Prostate gland (tissue), 2 donors: Measurements from ENCODE around the gene ST3GAL6. TPM values are rescaled to one million over a fixed set of nuclear protein-coding genes. Genes with fewer than 3 reads are reported as not detected.

ENCODE experiments used
- DNase-seq: peaks from one replicate; pipeline ENCODE4 v3.0.0-alpha.2; 2019; ENCODE audit warnings: low spot score
- H3K27ac ChIP-seq, 2 donors: fragments of 200-600 bp; sonication (generic); 2 replicates each; pipeline ENCODE4 v1.5.1; 2017 to 2019
- H3K27me3 ChIP-seq: fragments of 200-600 bp; sonication (generic); replicated peaks from 2 replicates; pipeline ENCODE4 v1.5.1; 2019; ENCODE audit not compliant: insufficient read depth
- H3K36me3 ChIP-seq, 2 donors: fragments of 200-600 bp; sonication (generic); 1 replicate in 1 of 2; 2 replicates in 1 of 2; pipeline versions ENCODE4 v1.5.1 to v1.8.1; 2017 to 2019
- H3K4me1 ChIP-seq: fragments of 200-600 bp; sonication (generic); replicated peaks from 2 replicates; pipeline ENCODE4 v1.5.1; 2019
- H3K4me3 ChIP-seq, 2 donors: fragments of 200-600 bp; sonication (generic); 2 replicates each; pipeline ENCODE4 v1.5.1; 2017 to 2019
- H3K9me3 ChIP-seq: fragments of 200-600 bp; sonication (generic); 2 replicates; pipeline ENCODE4 v1.5.1; 2017
- CTCF ChIP-seq, 4 experiments: fragments of 200-600 bp in 2 of 4; fragments of 450-650 bp in 2 of 4; sonication (generic) in 2 of 4; IDR thresholded peaks; 1 replicate in 3 of 4; 2 replicates in 1 of 4; pipeline ENCODE4 v1.5.1; 2016 to 2019; ENCODE audit warnings: antibody characterized with exemption in 4 of 4, mild to moderate bottlenecking in 2 of 4, moderate library complexity in 2 of 4
- POLR2A ChIP-seq: fragments of 450-650 bp; IDR thresholded peaks from one replicate; pipeline ENCODE4 v1.6.1; 2016; ENCODE audit warnings: antibody characterized with exemption, mild to moderate bottlenecking
- POLR2AphosphoS5 ChIP-seq: sonication (generic); formaldehyde crosslinking; IDR thresholded peaks from one replicate; pipeline ENCODE4 v1.6.1; 2017; ENCODE audit warnings: antibody characterized with exemption
- WGBS: methylation state at CpG from one replicate; pipeline ENCODE4 v1.1.5; 2018; 5-methylcytosine and 5-hydroxymethylcytosine counted together
- intact Hi-C: fragments of 100-400 bp; cut with DNase I; formaldehyde crosslinking; loops from one replicate; pipeline ENCODE4 v1.14.2; 2022
- total RNA-seq, 2 donors: library from RNA; depleted of rRNA; stranded (reverse); fragments of >200 nt; gene quantifications; one replicate each; pipeline ENCODE4 v1.1.0, GENCODE V29; 2016

The ST3GAL6 gene
- total RNA-seq, 2 donors from 2014 or later, result 7.1 to 10.6 TPM

- DNase-seq, result no peak
- H3K36me3 ChIP-seq, result no peaks in the 10 kb centered on the region
- intact Hi-C loops, result no loop called here
- H3K27me3 ChIP-seq, result no peaks in the 10 kb centered on the region
- TF ChIP-seq POLR2AphosphoS5, result no peak
- no peak for TF ChIP-seq POLR2A
- TF ChIP-seq CTCF (IDR thresholded peaks at IDR 0.05), result no peak
- H3K27ac ChIP-seq, result no peak overlapping the region
- H3K9me3 ChIP-seq, result no peaks in the 10 kb centered on the region
- H3K4me1 ChIP-seq, result no peaks in the 10 kb centered on the region
- 47% methylated on average over 2 of the region's 2 CpGs for WGBS
- no peak overlapping the region for H3K4me3 ChIP-seq
Observed at GRCh38 chr3:98768961-98769360, 5.8 kb downstream of the ST3GAL6 start.

- H3K27me3 ChIP-seq, result no peaks in the 10 kb centered on the region
Observed at GRCh38 chr3:98769448-98769847, 6.3 kb downstream of the ST3GAL6 start.

GRCh38 chr3:98770261-98771039 is 7.3 kb downstream of the ST3GAL6 start:
- Histone ChIP-seq H3K36me3 (no peaks in the 10 kb centered on the region), H3K9me3 (no peaks in the 10 kb centered on the region), H3K4me1 (no peaks in the 10 kb centered on the region), H3K27me3 (no peaks in the 10 kb centered on the region), H3K4me3 (no peak overlapping the region), H3K27ac (no peak overlapping the region)
- DNase-seq, result no peak
- WGBS, result 66% methylated on average over 8 of the region's 8 CpGs
- TF ChIP-seq CTCF (IDR thresholded peaks at IDR 0.05), result no peak
- no peak for TF ChIP-seq POLR2AphosphoS5
- no peak for TF ChIP-seq POLR2A
- intact Hi-C loops, result no loop called here

More at GRCh38 chr3:98769448-98769847, 6.3 kb downstream of the ST3GAL6 start:
- intact Hi-C loops, result no loop called here
- no peak overlapping the region for H3K27ac ChIP-seq
- no peaks in the 10 kb centered on the region for H3K9me3 ChIP-seq
- no peaks in the 10 kb centered on the region for H3K36me3 ChIP-seq
- H3K4me3 ChIP-seq, result no peak overlapping the region
- DNase-seq, result no peak
- no peaks in the 10 kb centered on the region for H3K4me1 ChIP-seq
- TF ChIP-seq CTCF (IDR thresholded peaks at IDR 0.05) (no peak), POLR2A (no peak), POLR2AphosphoS5 (no peak)

- intact Hi-C loops, result no loop called here
Observed at GRCh38 chr3:98772022-98772421, 8.9 kb downstream of the ST3GAL6 start.

More at GRCh38 chr3:98772022-98772421, 8.9 kb downstream of the ST3GAL6 start:
- Histone ChIP-seq H3K27ac (no peak overlapping the region), H3K4me3 (no peak overlapping the region), H3K36me3 (no peaks in the 10 kb centered on the region), H3K4me1 (no peaks in the 10 kb centered on the region), H3K9me3 (no peaks in the 10 kb centered on the region), H3K27me3 (no peaks in the 10 kb centered on the region)
- no peak for DNase-seq
- 94% methylated on average over 2 of the region's 2 CpGs for WGBS
- TF ChIP-seq POLR2AphosphoS5 (no peak), POLR2A (no peak), CTCF (IDR thresholded peaks at IDR 0.05) (no peak)
